ENCODE measurements around the gene GLT8D2. TPM values are rescaled to one million over a fixed set of nuclear protein-coding genes. Genes with fewer than 3 reads are reported as not detected.

Gene GLT8D2
- polyA plus RNA-seq, 1 of the 3 experiments (the other 2 are of a cell fraction) = 50.0 TPM

GRCh38 chr12:104000807-104001434 lies 49.1 kb downstream of the GLT8D2 start (continued):
- TF ChIP-seq USF2 (IDR thresholded peaks at IDR 0.05; ENCODE audit: borderline replicate concordance, low read depth, low read length) (no peak), USF1 (IDR thresholded peaks at IDR 0.05; ENCODE audit: borderline replicate concordance, low read depth) (no peak), YY1 (IDR thresholded peaks at IDR 0.05; ENCODE audit: low read depth) (no peak)

GRCh38 chr12:103998976-103999375 lies 51.0 kb downstream of the GLT8D2 start:
- Histone ChIP-seq H3K4me3 (ENCODE audit: low read depth in 2 of 2, low read length in 1 of 2) (no peak overlapping the region), H3K27ac (ENCODE audit: low read depth in 2 of 2, low read length in 1 of 2) (no peak overlapping the region), H4K20me1 (ENCODE audit: insufficient read depth) (no peaks in the 10 kb centered on the region), H2AFZ (ENCODE audit: low read depth) (no peak overlapping the region), H3F3A (replicated peaks; ENCODE audit: insufficient read depth) (no peaks in the 10 kb centered on the region), H3K27me3 (ENCODE audit: insufficient read depth) (no peaks in the 10 kb centered on the region), H3K4me1 (ENCODE audit: control insufficient read depth in 1 of 2, insufficient read depth in 2 of 2, low read depth in 1 of 2, low read length in 1 of 2) (no peaks in the 10 kb centered on the region), H3K79me2 (ENCODE audit: insufficient read depth) (no peaks in the 10 kb centered on the region), H3K9me2 (no peaks in the 10 kb centered on the region), H3K36me3 (replicated peaks in 1 of 2; ENCODE audit: control insufficient read depth in 1 of 2, insufficient read depth in 2 of 2, low read length in 1 of 2) (no peaks in the 10 kb centered on the region), H3K9me3 (no peaks in the 10 kb centered on the region), H3K9ac (no peak overlapping the region), H3K4me2 (no peak overlapping the region)
- no peak for TF ChIP-seq SMC3 (IDR thresholded peaks at IDR 0.05; ENCODE audit: low read depth, low read length)
- TF ChIP-seq MXI1 (IDR thresholded peaks at IDR 0.05; ENCODE audit: low read depth, low read length) = no peak
- no peak for TF ChIP-seq RAD21 (IDR thresholded peaks at IDR 0.05; ENCODE audit: low read length)
- no peak for TF ChIP-seq EP300 (IDR thresholded peaks at IDR 0.05; ENCODE audit: borderline replicate concordance in 1 of 2, low read depth in 1 of 2, low read length in 1 of 2)
- TF ChIP-seq EZH2phosphoT487 (IDR thresholded peaks at IDR 0.05; ENCODE audit: borderline replicate concordance, low read depth) = no peak
- no peak for TF ChIP-seq YY1 (IDR thresholded peaks at IDR 0.05; ENCODE audit: low read depth)
- TF ChIP-seq FOSL2 (IDR thresholded peaks at IDR 0.05; ENCODE audit: borderline replicate concordance, low read depth) = no peak
- TF ChIP-seq MEF2A (IDR thresholded peaks at IDR 0.05; ENCODE audit: borderline replicate concordance, low read depth) = no peak
- no peak for TF ChIP-seq TAF1 (IDR thresholded peaks at IDR 0.05; ENCODE audit: borderline replicate concordance, low read depth, low read length)
- TF ChIP-seq TEAD4 (IDR thresholded peaks at IDR 0.05; ENCODE audit: borderline replicate concordance, insufficient read depth) = no peak
- DNase-seq = no peak
- WGBS (ENCODE audit: low lambda C conversion rate) = 76% methylated on average over 5 of the region's 5 CpGs
- POLR2A ChIA-PET = no interaction called here
- CTCF ChIA-PET = interaction anchor here (1.1 to 1.2 kb wide), 2 partner anchors 8 to 110 kb away, joined by 3 read pairs; no protein-coding TSS in a partner anchor

- no peak overlapping the region for H3K27ac ChIP-seq (ENCODE audit: low read depth in 2 of 2, low read length in 1 of 2)
- CTCF ChIA-PET = interaction anchor here (0.6 kb wide), 1 partner anchor 62 kb away, joined by 3 read pairs; no protein-coding TSS in a partner anchor
- no peak overlapping the region for H2AFZ ChIP-seq (ENCODE audit: low read depth)
- no peaks in the 10 kb centered on the region for H3K36me3 ChIP-seq (replicated peaks in 1 of 2; ENCODE audit: control insufficient read depth in 1 of 2, insufficient read depth in 2 of 2, low read length in 1 of 2)
- no peaks in the 10 kb centered on the region for H3K27me3 ChIP-seq (ENCODE audit: insufficient read depth)
- POLR2A ChIA-PET = no interaction called here
- no peaks in the 10 kb centered on the region for H3K9me2 ChIP-seq
- no peaks in the 10 kb centered on the region for H4K20me1 ChIP-seq (ENCODE audit: insufficient read depth)
- H3K4me2 ChIP-seq = no peak overlapping the region
- no peak overlapping the region for H3K9ac ChIP-seq
- no peaks in the 10 kb centered on the region for H3F3A ChIP-seq (replicated peaks; ENCODE audit: insufficient read depth)
- no peaks in the 10 kb centered on the region for H3K9me3 ChIP-seq
- H3K79me2 ChIP-seq (ENCODE audit: insufficient read depth) = no peaks in the 10 kb centered on the region
- no peak overlapping the region for H3K4me3 ChIP-seq (ENCODE audit: low read depth in 2 of 2, low read length in 1 of 2)
- no peak for DNase-seq
- H3K4me1 ChIP-seq (ENCODE audit: control insufficient read depth in 1 of 2, insufficient read depth in 2 of 2, low read depth in 1 of 2, low read length in 1 of 2) = no peaks in the 10 kb centered on the region
- 84% methylated on average over 15 of the region's 16 CpGs for WGBS (ENCODE audit: low lambda C conversion rate)
- TF ChIP-seq REST (IDR thresholded peaks at IDR 0.05; ENCODE audit: low read depth, low read length) (no peak), PBX3 (IDR thresholded peaks at IDR 0.05) (no peak), CTCF (IDR thresholded peaks at IDR 0.05) (no peak)
Observed at GRCh38 chr12:103997286-103997900, 52.6 kb downstream of the GLT8D2 start.
